Uterus (tissue), 2 donors: ENCODE results near the gene COA1.

Source experiments
- POLR2A ChIP-seq, 2 donors: fragments of 450-650 bp; IDR thresholded peaks; one replicate each; pipeline ENCODE4 v1.6.1; 2016; ENCODE audit warnings: antibody characterized with exemption in 2 of 2, mild to moderate bottlenecking in 1 of 2, moderate library complexity in 1 of 2
- TF ChIP-seq, protein P1 (sequence below), 4 experiments: fragments of 200-600 bp in 2 of 4; fragments of 450-650 bp in 2 of 4; sonication (generic) in 2 of 4; IDR thresholded peaks; one replicate each; pipeline ENCODE4 v1.5.1; 2016 to 2019; ENCODE audit warnings: antibody characterized with exemption in 4 of 4, mild to moderate bottlenecking in 2 of 4, moderate library complexity in 1 of 4

DNA sequence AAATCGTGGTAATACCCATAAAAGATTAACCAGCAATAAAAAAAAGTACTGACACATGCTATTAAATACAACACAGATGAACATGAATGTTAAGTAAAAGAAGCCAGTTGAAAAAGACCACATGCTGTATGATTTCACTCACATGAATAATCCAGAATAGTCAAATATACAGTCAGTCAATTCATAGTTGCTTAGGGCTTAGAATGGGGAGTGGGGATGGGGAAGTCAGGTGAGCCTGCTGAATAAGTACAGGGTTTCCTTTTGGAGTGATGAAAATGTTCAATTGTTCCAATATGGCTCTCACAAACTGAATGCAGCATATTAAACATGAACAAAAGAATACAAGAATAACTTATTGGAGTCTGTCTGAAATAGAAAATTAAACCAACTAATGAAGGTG, 1.8 kb downstream of the COA1 start:
- TF ChIP-seq, protein P1, sequence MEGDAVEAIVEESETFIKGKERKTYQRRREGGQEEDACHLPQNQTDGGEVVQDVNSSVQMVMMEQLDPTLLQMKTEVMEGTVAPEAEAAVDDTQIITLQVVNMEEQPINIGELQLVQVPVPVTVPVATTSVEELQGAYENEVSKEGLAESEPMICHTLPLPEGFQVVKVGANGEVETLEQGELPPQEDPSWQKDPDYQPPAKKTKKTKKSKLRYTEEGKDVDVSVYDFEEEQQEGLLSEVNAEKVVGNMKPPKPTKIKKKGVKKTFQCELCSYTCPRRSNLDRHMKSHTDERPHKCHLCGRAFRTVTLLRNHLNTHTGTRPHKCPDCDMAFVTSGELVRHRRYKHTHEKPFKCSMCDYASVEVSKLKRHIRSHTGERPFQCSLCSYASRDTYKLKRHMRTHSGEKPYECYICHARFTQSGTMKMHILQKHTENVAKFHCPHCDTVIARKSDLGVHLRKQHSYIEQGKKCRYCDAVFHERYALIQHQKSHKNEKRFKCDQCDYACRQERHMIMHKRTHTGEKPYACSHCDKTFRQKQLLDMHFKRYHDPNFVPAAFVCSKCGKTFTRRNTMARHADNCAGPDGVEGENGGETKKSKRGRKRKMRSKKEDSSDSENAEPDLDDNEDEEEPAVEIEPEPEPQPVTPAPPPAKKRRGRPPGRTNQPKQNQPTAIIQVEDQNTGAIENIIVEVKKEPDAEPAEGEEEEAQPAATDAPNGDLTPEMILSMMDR (IDR thresholded peaks at IDR 0.05), result no peak
- no peak for TF ChIP-seq POLR2A (IDR thresholded peaks at IDR 0.05)
